Measurements from ENCODE around the gene PCDHA7. TPM values are rescaled to one million over a fixed set of nuclear protein-coding genes. Genes with fewer than 3 reads are reported as not detected.
"Not testable (repeated sequence)": the region's sequence is repeated elsewhere in the genome, so short reads cannot be mapped to it uniquely, and the experiment has no call there.

Gene PCDHA7
- total RNA-seq, 1 donor from 2014 or later = 15.5 TPM

GRCh38 chr5:140821375-140822280 is 12.4 kb upstream of the PCDHA7 start, which contains the start of gene PCDHA5:
TSS of gene PCDHA5 (plus strand) at chr5:140821613.
- no peak for DNase-seq (ENCODE audit: low spot score in 2 of 2)
- FAIRE-seq = no peak

GRCh38 chr5:140822281-140822629 is 11.8 kb upstream of the PCDHA7 start:
- FAIRE-seq (no peak), DNase-seq (ENCODE audit: low spot score in 2 of 2) (no peak)

- DNase-seq (ENCODE audit: low spot score in 2 of 2); FAIRE-seq: not testable (repeated sequence)
These were observed 11.1 kb upstream of the PCDHA7 start for GRCh38 chr5:140822969-140823368.

- no peak for DNase-seq (ENCODE audit: low spot score in 2 of 2)
- FAIRE-seq = no peak
These were observed 10.6 kb upstream of the PCDHA7 start for GRCh38 chr5:140823475-140823874.

DNA sequence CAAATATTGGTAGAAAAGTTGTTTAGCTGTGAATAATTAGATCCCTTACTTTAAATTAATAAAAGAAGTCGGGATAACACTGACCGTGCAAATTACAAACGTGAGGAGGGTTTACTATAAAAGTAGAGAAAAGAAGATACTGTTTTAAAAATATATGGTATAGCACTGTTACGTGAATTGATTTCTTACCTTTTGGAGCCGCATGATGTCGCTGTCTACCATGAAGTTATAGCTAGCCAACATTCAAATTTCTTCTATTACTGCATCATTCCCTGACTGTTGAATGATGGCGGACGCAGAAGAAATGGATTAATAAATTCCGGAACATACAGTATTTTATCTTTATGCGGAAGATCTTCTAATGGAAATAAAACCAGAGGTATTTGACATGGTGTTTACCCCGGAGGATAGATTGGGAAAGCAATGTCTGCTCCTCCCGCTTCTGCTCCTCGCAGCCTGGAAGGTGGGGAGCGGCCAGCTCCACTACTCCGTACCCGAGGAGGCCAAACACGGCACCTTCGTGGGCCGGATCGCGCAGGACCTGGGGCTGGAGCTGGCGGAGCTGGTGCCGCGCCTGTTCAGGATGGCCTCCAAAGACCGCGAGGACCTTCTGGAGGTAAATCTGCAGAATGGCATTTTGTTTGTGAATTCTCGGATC is 6.2 kb upstream of the PCDHA7 start, which contains the start of gene PCDHA6:
Gene PCDHA6, plus strand, starts transcription at position 257 of the 658 bp plus-strand sequence. Its CDS starts 132 bp downstream, at position 389.
- DNase-seq (ENCODE audit: low spot score in 2 of 2) (no peak), FAIRE-seq (no peak)

DNA sequence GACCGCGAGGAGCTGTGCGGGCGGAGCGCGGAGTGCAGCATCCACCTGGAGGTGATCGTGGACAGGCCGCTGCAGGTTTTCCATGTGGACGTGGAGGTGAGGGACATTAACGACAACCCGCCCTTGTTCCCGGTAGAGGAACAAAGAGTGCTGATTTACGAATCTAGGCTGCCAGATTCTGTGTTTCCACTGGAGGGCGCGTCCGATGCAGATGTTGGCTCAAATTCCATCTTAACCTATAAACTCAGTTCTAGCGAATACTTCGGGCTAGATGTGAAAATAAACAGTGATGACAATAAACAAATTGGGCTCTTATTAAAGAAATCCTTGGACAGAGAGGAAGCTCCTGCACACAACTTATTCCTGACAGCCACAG is 5.7 kb upstream of the PCDHA7 start:
- DNase-seq (ENCODE audit: low spot score in 2 of 2) (no peak), FAIRE-seq (no peak)

- FAIRE-seq; DNase-seq (ENCODE audit: low spot score in 2 of 2): not testable (repeated sequence)
These were observed 4.3 kb upstream of the PCDHA7 start for GRCh38 chr5:140829511-140830501.

- not testable (repeated sequence) for DNase-seq (ENCODE audit: low spot score in 2 of 2); FAIRE-seq
These were observed 455 bp downstream of the PCDHA7 start for GRCh38 chr5:140834439-140835008.

GRCh38 chr5:140835622-140836510 is 1.8 kb downstream of the PCDHA7 start:
- DNase-seq (ENCODE audit: low spot score in 2 of 2) (no peak), FAIRE-seq (no peak)

GRCh38 chr5:140840978-140841962 is 7.2 kb downstream of the PCDHA7 start, which contains the start of gene PCDHA8:
TSS of gene PCDHA8 (plus strand) at chr5:140841187. CDS start at chr5:140841322, 135 bp downstream.
- DNase-seq (ENCODE audit: low spot score in 2 of 2) = peak in 1 of 2 donors; percentile 69
- FAIRE-seq = peak; percentile 72

GRCh38 chr5:140842798-140843733 is 9.0 kb downstream of the PCDHA7 start:
- no peak for FAIRE-seq
- DNase-seq (ENCODE audit: low spot score in 2 of 2) = no peak

DNA sequence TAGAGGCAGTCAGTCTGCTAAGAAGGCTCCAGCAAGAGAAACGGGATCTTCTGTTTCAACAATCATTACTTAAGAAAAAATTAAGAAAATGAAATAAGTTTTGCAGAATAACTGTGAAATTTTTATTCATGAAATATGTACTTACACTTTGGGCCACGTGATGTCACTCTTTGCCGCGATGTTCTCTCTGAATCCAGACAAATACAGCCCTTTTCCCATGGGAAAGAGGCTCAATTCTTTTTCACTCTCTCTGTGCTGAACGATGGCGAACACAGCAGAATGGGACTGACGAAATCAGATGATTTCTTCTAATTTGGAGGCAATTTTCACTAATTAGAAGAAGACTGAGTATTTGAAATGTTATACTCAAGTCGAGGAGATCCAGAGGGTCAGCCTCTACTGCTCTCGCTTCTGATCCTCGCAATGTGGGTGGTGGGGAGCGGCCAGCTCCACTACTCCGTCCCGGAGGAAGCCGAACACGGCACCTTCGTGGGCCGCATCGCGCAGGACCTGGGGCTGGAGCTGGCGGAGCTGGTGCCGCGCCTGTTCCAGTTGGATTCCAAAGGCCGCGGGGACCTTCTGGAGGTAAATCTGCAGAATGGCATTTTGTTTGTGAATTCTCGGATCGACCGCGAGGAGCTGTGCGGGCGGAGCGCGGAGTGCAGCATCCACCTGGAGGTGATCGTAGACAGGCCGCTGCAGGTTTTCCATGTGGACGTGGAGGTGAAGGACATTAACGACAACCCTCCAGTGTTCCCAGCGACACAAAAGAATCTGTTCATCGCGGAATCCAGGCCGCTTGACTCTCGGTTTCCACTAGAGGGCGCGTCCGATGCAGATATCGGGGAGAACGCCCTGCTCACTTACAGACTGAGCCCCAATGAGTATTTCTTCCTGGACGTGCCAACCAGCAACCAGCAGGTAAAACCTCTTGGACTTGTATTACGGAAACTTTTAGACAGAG is 14.4 kb downstream of the PCDHA7 start, which contains the start of gene PCDHA9:
Gene PCDHA9, plus strand, starts transcription at position 244 of the 964 bp plus-strand sequence. Its CDS starts 114 bp downstream, at position 358.
- not testable (repeated sequence) for FAIRE-seq; DNase-seq (ENCODE audit: low spot score in 2 of 2)

DNA sequence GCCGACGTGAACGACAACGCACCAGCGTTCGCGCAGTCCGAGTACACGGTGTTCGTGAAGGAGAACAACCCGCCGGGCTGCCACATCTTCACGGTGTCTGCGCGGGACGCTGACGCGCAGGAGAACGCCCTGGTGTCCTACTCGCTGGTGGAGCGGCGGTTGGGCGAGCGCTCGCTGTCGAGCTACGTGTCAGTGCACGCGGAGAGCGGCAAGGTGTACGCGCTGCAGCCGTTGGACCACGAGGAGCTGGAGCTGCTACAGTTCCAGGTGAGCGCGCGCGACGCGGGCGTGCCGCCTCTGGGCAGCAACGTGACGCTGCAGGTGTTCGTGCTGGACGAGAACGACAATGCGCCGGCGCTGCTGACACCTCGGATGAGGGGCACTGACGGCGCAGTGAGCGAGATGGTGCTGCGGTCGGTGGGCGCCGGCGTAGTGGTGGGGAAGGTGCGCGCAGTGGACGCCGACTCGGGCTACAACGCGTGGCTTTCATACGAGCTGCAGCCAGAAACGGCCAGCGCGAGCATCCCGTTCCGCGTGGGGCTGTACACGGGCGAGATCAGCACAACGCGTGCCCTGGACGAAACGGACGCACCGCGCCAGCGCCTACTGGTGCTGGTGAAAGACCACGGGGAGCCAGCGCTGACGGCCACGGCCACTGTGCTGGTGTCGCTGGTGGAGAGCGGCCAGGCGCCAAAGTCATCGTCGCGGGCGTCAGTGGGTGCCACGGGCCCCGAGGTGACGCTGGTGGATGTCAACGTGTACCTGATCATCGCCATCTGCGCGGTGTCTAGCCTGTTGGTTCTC is 16.0 kb downstream of the PCDHA7 start:
- FAIRE-seq; DNase-seq (ENCODE audit: low spot score in 2 of 2): not testable (repeated sequence)

All from frontal cortex (tissue), 4 donors.